Urinary bladder (tissue), 4 donors: Measurements from ENCODE around the gene CIT. TPM values are rescaled to one million over a fixed set of nuclear protein-coding genes. Genes with fewer than 3 reads are reported as not detected.

Experiments used
- DNase-seq: peaks from one replicate; pipeline ENCODE4 v3.0.0-alpha.2; 2015; ENCODE audit errors: extremely low spot score
- H3K27ac ChIP-seq: one replicate; pipeline ENCODE4 v1.5.1; 2013; ENCODE audit warnings: low read depth, mild to moderate bottlenecking, moderate library complexity
- H3K36me3 ChIP-seq: one replicate; pipeline ENCODE4 v1.6.1; 2013; ENCODE audit warnings: mild to moderate bottlenecking, moderate library complexity; ENCODE audit not compliant: insufficient read depth
- H3K4me1 ChIP-seq: one replicate; pipeline ENCODE4 v1.6.1; 2013; ENCODE audit warnings: mild to moderate bottlenecking, moderate library complexity; ENCODE audit not compliant: insufficient read depth
- H3K4me3 ChIP-seq: one replicate; pipeline ENCODE4 v1.5.1; 2013; ENCODE audit warnings: low read depth, low read length
- WGBS: extraction: QIAGEN DNeasy Blood & Tissue Kit; methylation state at CpG from one replicate; pipeline ENCODE4 v1.1.7; 2013; 5-methylcytosine and 5-hydroxymethylcytosine counted together
- polyA plus RNA-seq: library from polyadenylated mRNA; stranded (reverse); fragments of 200-250 nt; gene quantifications from one replicate; pipeline ENCODE4 v1.2.3, GENCODE V29; 2013
- total RNA-seq: library from RNA; depleted of rRNA; stranded (reverse); fragments of >200 nt; gene quantifications from one replicate; pipeline ENCODE4 v1.2.3, GENCODE V29; 2014
- donor health status: healthy with polysubstance abuse.
- donor health status: healthy.

Gene CIT
- total and polyA plus RNA-seq, 2 donors, result 1.7 to 23.3 TPM

DNA sequence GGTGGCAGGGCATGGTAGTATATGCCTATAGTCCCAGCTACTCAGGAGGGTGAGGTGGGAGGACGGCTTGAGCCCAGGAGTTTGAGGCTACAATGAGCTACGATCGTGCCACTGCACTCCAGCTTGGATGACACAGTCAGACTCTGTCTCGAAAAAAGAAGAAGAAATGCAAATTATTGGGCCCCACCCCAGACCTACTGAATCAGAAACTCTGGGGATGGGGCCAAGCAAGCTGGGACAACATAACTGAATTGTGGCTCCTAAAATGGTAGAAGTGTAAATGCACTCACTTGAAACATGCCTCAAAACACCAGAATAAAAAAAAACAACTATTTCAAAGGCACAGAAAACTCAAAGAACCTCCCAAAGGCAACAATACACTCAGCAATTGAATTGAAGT lies 37.0 kb downstream of the CIT start:
- no peak overlapping the region for H3K4me3 ChIP-seq
- 96% methylated on average over 4 of the region's 4 CpGs for WGBS
- no peak for DNase-seq

DNA sequence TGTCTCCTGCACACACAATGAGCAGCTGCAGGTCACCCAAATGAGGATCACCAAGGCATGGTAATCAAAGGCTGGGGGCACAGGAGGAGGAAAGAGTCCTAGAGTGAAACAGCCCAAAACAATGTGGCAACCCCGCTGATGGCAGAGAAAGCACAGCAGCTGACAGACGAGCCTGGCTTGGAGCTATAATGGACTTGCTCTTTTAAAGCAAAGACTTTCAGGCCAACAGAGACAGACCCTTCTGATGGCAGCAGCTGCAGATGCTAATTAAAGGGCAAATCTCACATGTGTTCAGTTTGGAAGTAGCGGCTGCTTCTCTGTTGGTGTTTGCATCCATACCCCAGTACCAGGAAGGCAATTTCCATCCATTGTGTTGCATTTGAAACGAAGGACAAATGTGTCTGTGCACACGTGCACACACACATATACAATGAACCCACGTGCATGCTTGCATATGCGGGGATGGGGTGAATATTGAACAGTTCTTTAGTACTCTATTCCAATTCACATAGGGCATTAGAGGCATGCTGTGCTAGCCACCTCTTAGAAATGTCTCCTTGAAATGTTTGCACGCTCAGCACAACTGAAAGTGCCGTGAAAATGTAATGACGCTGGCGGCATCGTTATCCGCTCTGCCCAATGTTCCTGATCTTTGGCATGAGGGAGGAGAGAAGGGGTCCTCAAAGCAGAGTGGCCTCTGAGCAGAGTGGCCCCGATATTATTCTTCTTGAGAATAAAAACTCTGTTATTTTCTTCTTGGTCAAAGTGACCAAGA lies 38.1 kb downstream of the CIT start:
- Histone ChIP-seq H3K27ac (no peak overlapping the region), H3K4me1 (no peaks in the 10 kb centered on the region), H3K36me3 (no peaks in the 10 kb centered on the region), H3K4me3 (no peak overlapping the region)
- DNase-seq, result no peak
- WGBS, result 96% methylated on average over 14 of the region's 14 CpGs

More for the DNA sequence above, 37.0 kb downstream of the CIT start:
- H3K27ac ChIP-seq, result no peak overlapping the region
- H3K36me3 ChIP-seq, result no peaks in the 10 kb centered on the region
- H3K4me1 ChIP-seq, result no peaks in the 10 kb centered on the region

DNA sequence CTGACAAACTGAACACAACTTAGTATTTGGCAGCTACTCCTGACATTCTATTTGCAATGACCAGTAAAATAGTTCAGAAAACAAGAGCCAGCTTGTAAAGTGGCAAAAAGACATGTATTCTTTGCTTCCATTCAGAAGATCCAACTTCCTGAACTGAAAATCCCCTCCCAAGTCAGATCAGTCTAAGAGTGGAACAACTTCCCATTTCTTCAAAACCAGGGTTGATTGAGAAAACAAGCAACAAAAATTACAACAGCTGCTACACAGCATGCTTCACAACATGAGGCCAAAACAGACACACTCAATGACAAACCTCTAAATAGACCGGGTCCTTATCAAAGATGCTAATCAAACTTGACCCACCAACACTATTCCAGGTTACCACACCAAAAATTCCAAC lies 40.3 kb downstream of the CIT start:
- no peaks in the 10 kb centered on the region for H3K4me1 ChIP-seq
- no peak overlapping the region for H3K4me3 ChIP-seq
- WGBS, result 78% methylated on average over 1 of the region's 1 CpG
- no peaks in the 10 kb centered on the region for H3K36me3 ChIP-seq
- no peak overlapping the region for H3K27ac ChIP-seq
- DNase-seq, result no peak

DNA sequence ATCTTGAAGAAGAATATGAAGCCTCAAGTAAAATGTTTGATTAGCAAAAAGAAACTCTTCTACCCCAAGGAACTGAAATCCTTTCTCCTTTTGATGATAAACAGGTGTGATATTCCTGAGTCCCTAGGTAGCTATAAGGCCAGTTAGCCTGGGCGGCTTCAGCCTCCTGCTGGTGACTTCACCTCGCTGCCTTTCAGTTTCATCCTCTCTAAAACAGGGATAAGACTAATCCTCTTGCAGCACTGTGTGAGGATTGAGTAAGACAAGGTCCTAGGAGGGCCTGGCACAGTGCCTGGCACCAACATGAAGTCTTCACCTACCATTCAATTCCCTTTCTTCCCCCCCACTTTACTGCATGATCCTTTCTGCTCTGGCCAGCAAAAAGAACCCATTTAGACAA lies 42.1 kb downstream of the CIT start:
- Histone ChIP-seq H3K4me1 (no peaks in the 10 kb centered on the region), H3K27ac (no peak overlapping the region), H3K4me3 (no peak overlapping the region), H3K36me3 (no peaks in the 10 kb centered on the region)
- 80% methylated on average over 2 of the region's 2 CpGs for WGBS
- no peak for DNase-seq

DNA sequence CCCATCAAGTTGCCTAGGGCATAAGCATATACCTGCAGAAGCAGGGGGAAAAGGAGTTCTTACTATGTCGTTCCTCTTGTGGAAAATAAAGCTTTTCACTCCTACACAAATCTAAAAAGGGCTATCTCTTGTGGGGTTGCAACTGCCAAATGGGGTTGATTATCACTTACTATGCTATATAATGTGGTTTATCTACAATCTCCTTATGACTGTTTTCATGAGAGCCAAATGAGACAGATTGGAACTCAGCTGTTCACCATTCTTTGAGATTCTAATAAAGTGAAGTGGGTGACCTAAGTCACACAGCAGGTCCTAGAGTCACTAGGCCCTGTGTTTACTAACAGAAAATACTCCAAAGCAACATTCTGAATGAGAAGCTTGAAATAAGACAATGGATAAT lies 47.7 kb downstream of the CIT start:
- DNase-seq, result no peak
- Histone ChIP-seq H3K36me3 (no peaks in the 10 kb centered on the region), H3K4me1 (no peaks in the 10 kb centered on the region), H3K4me3 (no peak overlapping the region), H3K27ac (no peak overlapping the region)
- WGBS, result 91% methylated on average over 1 of the region's 1 CpG

DNA sequence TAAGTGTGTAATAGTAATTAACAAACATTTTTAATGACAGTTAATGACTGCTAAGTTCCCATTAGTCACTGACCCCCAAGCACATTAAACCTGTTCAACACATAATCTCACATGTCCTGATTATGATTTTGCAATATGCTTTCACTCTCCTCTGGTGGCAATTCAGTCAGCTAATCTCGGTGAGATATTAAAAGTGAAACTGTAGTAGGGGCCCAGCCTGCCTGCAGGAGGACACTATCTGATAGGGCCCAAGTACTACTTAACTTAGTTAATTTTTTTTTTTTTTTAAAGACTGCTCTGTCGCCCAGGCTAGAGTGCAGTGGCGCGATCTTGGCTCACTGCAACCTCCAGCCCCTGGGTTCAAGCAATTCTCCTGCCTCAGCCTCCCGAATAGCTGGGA lies 48.8 kb downstream of the CIT start:
- Histone ChIP-seq H3K27ac (no peak overlapping the region), H3K4me1 (no peaks in the 10 kb centered on the region), H3K4me3 (no peak overlapping the region), H3K36me3 (no peaks in the 10 kb centered on the region)
- DNase-seq, result no peak
- 97% methylated on average over 5 of the region's 5 CpGs for WGBS

DNA sequence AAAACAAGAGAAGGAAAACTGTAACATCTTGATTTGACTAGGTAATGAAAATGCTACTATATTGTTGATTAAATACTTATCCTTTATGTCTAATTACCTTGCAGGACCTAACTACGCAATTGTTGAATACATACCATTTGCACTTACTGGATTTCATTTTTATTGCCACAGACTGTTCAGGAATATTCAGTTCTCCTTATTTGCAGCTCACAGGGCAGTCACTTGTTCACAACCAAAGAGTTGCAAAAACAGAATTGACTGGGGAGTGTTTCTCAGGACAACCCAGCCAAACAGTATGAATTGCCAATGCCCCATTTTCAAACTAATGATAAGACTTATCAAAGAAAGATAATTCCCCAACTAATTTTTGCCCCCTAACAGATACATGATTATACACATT lies 49.4 kb downstream of the CIT start:
- DNase-seq, result no peak
- WGBS, result 100% methylated on average over 1 of the region's 1 CpG
- Histone ChIP-seq H3K27ac (no peak overlapping the region), H3K4me1 (no peaks in the 10 kb centered on the region), H3K36me3 (no peaks in the 10 kb centered on the region), H3K4me3 (no peak overlapping the region)

DNA sequence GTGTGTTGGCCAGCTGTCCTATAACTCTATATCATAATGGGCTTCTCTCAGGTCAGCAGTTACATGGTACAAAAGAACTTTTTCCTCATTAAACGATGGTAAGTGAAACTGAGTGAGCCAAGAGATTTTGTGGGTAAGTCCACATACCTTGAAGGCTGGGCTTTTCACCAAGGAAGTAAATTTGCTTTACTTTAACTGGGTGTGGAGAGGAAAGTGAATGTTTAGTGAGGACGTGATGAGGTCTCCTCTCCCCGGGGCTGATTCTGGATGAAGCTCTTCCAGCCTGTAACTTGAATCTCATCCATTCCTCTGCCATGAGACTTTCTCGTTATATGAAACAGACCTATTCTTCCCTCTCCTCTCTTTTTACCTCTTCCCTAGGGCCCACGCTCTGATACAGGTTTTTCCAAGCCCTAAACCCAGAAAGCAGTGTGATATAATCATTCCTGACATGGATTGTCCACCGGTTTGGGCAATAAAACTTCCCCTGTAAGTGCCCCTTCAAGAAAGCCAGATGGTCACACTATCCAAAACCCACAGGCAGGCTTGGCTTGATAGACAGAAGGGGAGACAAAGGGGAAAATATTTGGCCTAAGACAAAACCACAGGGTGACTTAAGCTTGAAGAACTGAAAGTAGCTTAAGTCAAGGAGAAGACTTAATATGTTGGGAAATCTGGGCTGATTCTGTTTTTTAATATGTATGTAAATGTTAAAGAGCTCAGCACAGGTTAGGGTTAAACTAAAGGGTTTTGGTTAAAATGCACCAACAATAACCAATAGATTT lies 50.3 kb downstream of the CIT start:
- no peaks in the 10 kb centered on the region for H3K4me1 ChIP-seq
- H3K4me3 ChIP-seq, result no peak overlapping the region
- no peaks in the 10 kb centered on the region for H3K36me3 ChIP-seq
- WGBS, result 81% methylated on average over 6 of the region's 6 CpGs
- DNase-seq, result no peak
- no peak overlapping the region for H3K27ac ChIP-seq

DNA sequence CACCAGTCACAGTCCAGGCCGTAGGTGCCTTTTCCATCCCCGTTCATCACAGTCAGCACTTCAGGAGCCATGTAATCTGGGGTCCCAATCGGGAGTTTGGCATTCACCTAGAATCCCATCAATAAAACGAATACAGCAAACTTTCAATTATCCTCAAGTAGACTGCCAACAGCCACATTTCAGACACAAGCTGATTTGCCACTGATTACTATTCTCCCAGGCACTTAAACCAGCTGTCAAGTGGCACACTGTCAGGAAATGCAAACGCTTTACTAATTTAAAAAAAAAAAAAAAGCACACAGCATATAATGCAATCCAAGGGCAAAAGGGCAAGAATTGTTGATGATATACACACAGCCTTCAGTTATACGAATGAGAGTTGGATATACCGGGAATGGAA lies 51.9 kb downstream of the CIT start:
- DNase-seq, result no peak
- no peak overlapping the region for H3K27ac ChIP-seq
- WGBS, result 93% methylated on average over 7 of the region's 7 CpGs
- no peaks in the 10 kb centered on the region for H3K36me3 ChIP-seq
- no peaks in the 10 kb centered on the region for H3K4me1 ChIP-seq
- H3K4me3 ChIP-seq, result no peak overlapping the region

DNA sequence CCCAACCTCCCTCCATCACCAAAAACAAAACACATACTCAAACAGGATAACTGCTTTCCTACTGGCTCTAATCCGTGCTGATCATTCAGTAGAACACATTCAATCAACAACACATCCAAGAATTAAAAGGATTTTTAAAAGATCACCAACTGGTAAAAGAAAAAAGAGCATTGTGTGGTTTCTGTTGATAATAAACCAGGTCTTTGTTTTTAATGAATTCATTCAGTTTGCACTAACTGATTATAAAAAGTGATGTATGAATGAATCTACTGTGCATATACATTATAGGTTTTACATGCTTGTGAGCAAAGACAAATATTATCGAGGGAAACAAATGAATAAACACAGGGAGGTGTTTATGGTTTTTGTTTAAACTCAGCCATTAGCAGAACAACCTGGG lies 55.1 kb downstream of the CIT start:
- no peak for DNase-seq
- Histone ChIP-seq H3K4me3 (no peak overlapping the region), H3K36me3 (no peaks in the 10 kb centered on the region), H3K4me1 (no peaks in the 10 kb centered on the region), H3K27ac (no peak overlapping the region)
- WGBS, result 76% methylated on average over 2 of the region's 2 CpGs

DNA sequence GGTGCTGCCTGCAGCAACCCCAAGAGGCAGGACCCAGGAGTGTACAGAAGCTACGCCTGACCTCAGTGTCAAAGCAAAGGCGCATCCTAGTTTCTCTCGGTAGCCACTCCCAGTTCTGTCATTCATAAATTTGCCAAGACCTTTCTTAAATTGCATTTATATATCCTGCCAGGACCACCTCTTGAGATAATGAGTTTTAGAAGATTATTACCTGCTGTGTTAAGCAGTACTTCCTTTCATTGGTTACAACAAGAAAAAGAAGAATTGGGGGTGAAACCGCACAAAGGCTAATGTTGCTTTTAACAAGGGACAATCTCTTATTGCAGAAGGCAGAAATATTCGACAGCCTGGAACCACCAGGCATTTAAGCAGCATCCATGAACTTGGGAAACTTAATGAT lies 57.8 kb downstream of the CIT start:
- Histone ChIP-seq H3K36me3 (no peaks in the 10 kb centered on the region), H3K4me1 (no peaks in the 10 kb centered on the region), H3K27ac (no peak overlapping the region), H3K4me3 (no peak overlapping the region)
- 95% methylated on average over 5 of the region's 5 CpGs for WGBS
- no peak for DNase-seq

DNA sequence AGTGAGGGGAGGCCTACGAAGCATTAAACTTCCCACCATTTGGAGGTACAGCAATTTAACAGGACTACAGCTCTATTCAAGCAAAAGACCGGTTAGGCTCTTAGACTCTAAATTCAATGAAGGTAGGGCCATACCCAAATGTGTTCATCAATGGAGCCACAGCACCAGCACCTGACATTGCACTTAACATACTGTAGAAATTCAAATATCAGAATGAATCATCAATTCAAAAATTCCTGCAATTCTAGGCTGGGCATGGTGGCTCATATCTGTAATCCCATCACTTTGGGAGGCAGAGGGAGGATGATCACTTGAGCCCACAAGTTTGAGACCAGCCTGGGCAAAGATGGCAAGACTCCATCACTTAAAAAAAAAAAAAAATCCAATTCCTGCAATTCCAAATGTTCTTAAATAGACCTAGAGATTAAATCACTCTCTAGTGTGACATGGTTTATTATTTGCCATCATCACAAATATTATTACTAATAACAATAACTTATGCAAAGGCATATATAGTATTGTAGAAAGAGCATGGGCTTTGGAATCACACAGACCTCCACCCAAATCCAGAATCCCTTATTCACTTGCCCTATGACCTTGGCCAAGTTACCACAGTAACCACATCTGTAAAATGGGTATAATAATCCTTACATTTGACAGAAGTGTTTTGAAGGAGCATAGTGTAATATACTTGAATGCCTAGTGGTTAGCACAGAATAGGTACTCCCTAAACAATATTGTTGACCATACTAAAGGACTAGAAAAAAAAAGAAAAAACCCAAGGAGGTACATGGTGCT lies 59.4 kb downstream of the CIT start:
- Histone ChIP-seq H3K4me1 (no peaks in the 10 kb centered on the region), H3K27ac (no peak overlapping the region), H3K36me3 (no peaks in the 10 kb centered on the region), H3K4me3 (no peak overlapping the region)
- no peak for DNase-seq
- 93% methylated on average over 2 of the region's 2 CpGs for WGBS

DNA sequence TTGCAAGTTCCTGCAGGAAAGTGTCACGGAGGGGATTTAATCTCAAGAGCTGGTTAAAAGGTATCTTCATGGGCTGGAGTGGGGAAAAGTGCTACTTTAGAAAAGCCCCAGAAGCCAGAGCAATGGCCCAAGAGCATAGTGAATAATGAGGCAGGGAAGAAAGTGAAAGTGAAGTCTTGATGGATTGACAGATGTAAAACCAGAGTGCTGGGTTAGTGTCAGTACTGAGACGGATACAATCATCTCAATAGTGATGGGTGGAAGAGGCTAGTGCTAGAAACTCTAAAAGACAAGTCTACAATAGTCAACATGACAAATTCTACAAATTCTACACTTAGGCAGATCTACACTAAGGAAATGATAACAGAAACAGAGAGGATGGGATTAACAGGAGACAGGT lies 68.1 kb downstream of the CIT start:
- Histone ChIP-seq H3K4me3 (no peak overlapping the region), H3K27ac (no peak overlapping the region), H3K4me1 (no peaks in the 10 kb centered on the region), H3K36me3 (no peaks in the 10 kb centered on the region)
- no peak for DNase-seq
- whole genome bisulfite sequencing, result 90% methylated on average over 2 of the region's 2 CpGs

DNA sequence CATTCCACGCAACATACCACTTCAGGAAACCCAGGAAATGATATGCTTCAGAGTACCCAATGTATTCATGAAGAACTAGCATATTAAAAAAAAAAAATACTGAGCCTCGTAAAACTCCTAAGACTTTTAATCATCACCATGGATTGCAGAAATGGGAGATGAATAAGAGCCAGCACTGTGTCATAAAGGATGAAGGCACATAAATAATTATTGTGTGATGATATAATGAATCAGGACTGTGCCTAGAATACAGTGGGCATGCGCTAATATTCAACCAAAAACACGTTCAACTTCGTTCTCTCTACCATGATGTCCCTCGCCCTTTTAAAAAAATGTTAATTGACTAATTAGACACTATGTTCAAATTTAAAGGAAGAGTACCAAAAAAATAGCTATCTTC lies 68.7 kb downstream of the CIT start:
- Histone ChIP-seq H3K4me1 (no peaks in the 10 kb centered on the region), H3K36me3 (no peaks in the 10 kb centered on the region), H3K27ac (no peak overlapping the region), H3K4me3 (no peak overlapping the region)
- DNase-seq, result no peak
- 85% methylated on average over 6 of the region's 6 CpGs for WGBS
